ENCODE data around the gene XPO5. TPM values are rescaled to one million over a fixed set of nuclear protein-coding genes. Genes with fewer than 3 reads are reported as not detected.

The XPO5 gene
- total RNA-seq, 1 experiment from 2014 or later = 86.4 TPM

GRCh38 chr6:43476746-43477145 lies 99.1 kb downstream of the XPO5 start:
- CTCF ChIA-PET = interaction anchor here (0.6 to 0.7 kb wide), 2 partner anchors 11 to 30 kb away, joined by 4 to 6 read pairs; no protein-coding TSS in a partner anchor
- POLR2A ChIA-PET = no interaction called here
- no TSS peak for BruUV-seq (replicated peaks)
- no peak for TF ChIP-seq CTCF (IDR thresholded peaks at IDR 0.05)
- no peak for TF ChIP-seq TCF7L2 (IDR thresholded peaks at IDR 0.05; ENCODE audit: low read depth, low read length)
- Histone ChIP-seq H3K9me3 (ENCODE audit: control insufficient read depth, insufficient read depth, low read depth, low read length) (no peaks in the 10 kb centered on the region), H3K36me3 (ENCODE audit: control insufficient read depth, insufficient read depth, low read length) (no peaks in the 10 kb centered on the region), H3K4me3 (ENCODE audit: low read depth in 2 of 2, low read length in 2 of 2) (peak overlapping the region; percentile 62 to 74), H3K27me3 (ENCODE audit: control insufficient read depth, insufficient read depth, low read length) (no peaks in the 10 kb centered on the region), H3K4me1 (ENCODE audit: control insufficient read depth, insufficient read depth, low read length) (peaks cover 13% of the 10 kb centered on the region), H3K27ac (ENCODE audit: low read length) (peak overlapping the region; percentile 81)
- in situ Hi-C loops (cut with HindIII; ENCODE audit: low pct_unique_long_range_greater_than_20kb, low sequenced_read_pairs) (no loop called here), intact Hi-C loops (cut with micrococcal nuclease; ENCODE audit: unreplicated experiment) (no loop called here)
- ATAC-seq (no peak), DNase-seq (ENCODE audit: low read depth, low spot score) (no peak)

- Histone ChIP-seq H3K27me3 (ENCODE audit: control insufficient read depth, insufficient read depth, low read length) (no peaks in the 10 kb centered on the region), H3K27ac (ENCODE audit: low read length) (no peak overlapping the region), H3K4me1 (ENCODE audit: control insufficient read depth, insufficient read depth, low read length) (peaks cover 10% of the 10 kb centered on the region), H3K36me3 (ENCODE audit: control insufficient read depth, insufficient read depth, low read length) (no peaks in the 10 kb centered on the region), H3K9me3 (ENCODE audit: control insufficient read depth, insufficient read depth, low read depth, low read length) (no peaks in the 10 kb centered on the region), H3K4me3 (ENCODE audit: low read depth in 2 of 2, low read length in 2 of 2) (no peak overlapping the region)
- no peak for ATAC-seq
- intact Hi-C loops (cut with micrococcal nuclease; ENCODE audit: unreplicated experiment) (no loop called here), in situ Hi-C loops (cut with HindIII; ENCODE audit: low pct_unique_long_range_greater_than_20kb, low sequenced_read_pairs) (no loop called here)
- DNase-seq (ENCODE audit: low read depth, low spot score) = no peak
- POLR2A ChIA-PET = interaction anchor here (0.6 kb wide), 1 partner anchor 84 kb away, joined by 3 read pairs; no protein-coding TSS in a partner anchor
- CTCF ChIA-PET = no interaction called here
- TF ChIP-seq CTCF (IDR thresholded peaks at IDR 0.05) (no peak), TCF7L2 (IDR thresholded peaks at IDR 0.05; ENCODE audit: low read depth, low read length) (no peak), REST (IDR thresholded peaks at IDR 0.05; ENCODE audit: insufficient read depth in 1 of 2, low read depth in 2 of 2, low read length in 1 of 2) (no peak), SIN3A (IDR thresholded peaks at IDR 0.05; ENCODE audit: borderline replicate concordance, insufficient read depth, low read depth, low read length) (no peak), POLR2AphosphoS5 (IDR thresholded peaks at IDR 0.05; ENCODE audit: low read depth, low read length) (no peak)
- BruUV-seq (replicated peaks) = no TSS peak
These were observed 100.3 kb downstream of the XPO5 start for GRCh38 chr6:43475516-43475915.

Data from Panc1 (cell line).